H9 (cell line): ENCODE data around the gene SLCO3A1. TPM values are rescaled to one million over a fixed set of nuclear protein-coding genes. Genes with fewer than 3 reads are reported as not detected.

Source experiments
- DNase-seq: peaks from one replicate; pipeline ENCODE4 v3.0.0-alpha.2; 2017
- H2AFZ ChIP-seq: one replicate; pipeline ENCODE4 v1.6.1; 2013; ENCODE audit warnings: mild to moderate bottlenecking, low read length, control low read depth, moderate library complexity
- H2AK5ac ChIP-seq: 2 replicates; pipeline ENCODE4 v1.6.1; 2013; ENCODE audit warnings: low read length, control low read depth, mixed read lengths; ENCODE audit not compliant: insufficient read length
- H2BK120ac ChIP-seq: one replicate; pipeline ENCODE4 v1.6.1; 2013; ENCODE audit warnings: low read depth, mild to moderate bottlenecking, low read length, control low read depth, inconsistent platforms; ENCODE audit not compliant: poor library complexity, severe bottlenecking
- H2BK12ac ChIP-seq: 2 replicates; pipeline ENCODE4 v1.6.1; 2013; ENCODE audit warnings: low read length, control low read depth, mixed read lengths, low read depth; ENCODE audit not compliant: insufficient read length
- H2BK15ac ChIP-seq: 2 replicates; pipeline ENCODE4 v1.6.1; 2013; ENCODE audit warnings: low read depth, low read length, control low read depth
- H2BK20ac ChIP-seq: one replicate; pipeline ENCODE4 v1.6.1; 2013; ENCODE audit warnings: low read depth, mild to moderate bottlenecking, low read length, control low read depth, inconsistent platforms; ENCODE audit not compliant: poor library complexity, severe bottlenecking
- H2BK5ac ChIP-seq: 2 replicates; pipeline ENCODE4 v1.6.1; 2013; ENCODE audit warnings: low read length, control low read depth, mixed read lengths; ENCODE audit not compliant: insufficient read length
- H3K14ac ChIP-seq: 2 replicates; pipeline ENCODE4 v1.6.1; 2013; ENCODE audit warnings: low read length, control low read depth; ENCODE audit not compliant: insufficient read depth
- H3K18ac ChIP-seq: 2 replicates; pipeline ENCODE4 v1.6.1; 2013; ENCODE audit warnings: low read depth, mild to moderate bottlenecking, mixed read lengths, low read length, control low read depth; ENCODE audit not compliant: insufficient read length
- H3K23ac ChIP-seq: 2 replicates; pipeline ENCODE4 v1.6.1; 2013; ENCODE audit warnings: low read length, control low read depth, mixed read lengths, low read depth; ENCODE audit not compliant: insufficient read length
- H3K23me2 ChIP-seq: 2 replicates; pipeline ENCODE4 v1.6.1; 2013; ENCODE audit warnings: low read depth, mild to moderate bottlenecking, mixed read lengths, low read length, control low read depth; ENCODE audit not compliant: insufficient read length, poor library complexity, severe bottlenecking
- H3K27ac ChIP-seq: 2 replicates; pipeline ENCODE4 v1.5.1; 2013; ENCODE audit warnings: low read length, control low read depth, mixed read lengths, low read depth; ENCODE audit not compliant: insufficient read length
- H3K27me3 ChIP-seq: 2 replicates; pipeline ENCODE4 v1.6.1; 2013; ENCODE audit warnings: low read length, control low read depth, inconsistent platforms; ENCODE audit not compliant: insufficient read depth
- H3K4ac ChIP-seq: 2 replicates; pipeline ENCODE4 v1.6.1; 2013; ENCODE audit warnings: low read depth, mild to moderate bottlenecking, control low read depth, inconsistent platforms, low read length, moderate library complexity
- H3K4me1 ChIP-seq: 2 replicates; pipeline ENCODE4 v1.6.1; 2013; ENCODE audit warnings: low read length, control low read depth, inconsistent platforms; ENCODE audit not compliant: insufficient read depth
- H3K4me2 ChIP-seq: 2 replicates; pipeline ENCODE4 v1.6.1; 2013; ENCODE audit warnings: low read length, control low read depth, mixed read lengths; ENCODE audit not compliant: insufficient read length, insufficient read depth
- H3K56ac ChIP-seq: 2 replicates; pipeline ENCODE4 v1.6.1; 2013; ENCODE audit warnings: low read depth, mild to moderate bottlenecking, mixed read lengths, low read length, control low read depth; ENCODE audit not compliant: insufficient read length
- H3K79me1 ChIP-seq: 2 replicates; pipeline ENCODE4 v1.6.1; 2013; ENCODE audit warnings: low read depth, mild to moderate bottlenecking, moderate library complexity, low read length, control low read depth, inconsistent platforms; ENCODE audit not compliant: insufficient read depth, poor library complexity, severe bottlenecking
- H3K79me2 ChIP-seq: 2 replicates; pipeline ENCODE4 v1.6.1; 2013; ENCODE audit warnings: low read length, control low read depth, inconsistent platforms; ENCODE audit not compliant: insufficient read depth
- H3K9ac ChIP-seq: 2 replicates; pipeline ENCODE4 v1.6.1; 2013; ENCODE audit warnings: low read length, control low read depth, mixed read lengths; ENCODE audit not compliant: insufficient read length; ENCODE audit errors: extremely low read depth
- H3K9me3 ChIP-seq: one replicate; pipeline ENCODE4 v1.6.1; 2013; ENCODE audit warnings: low read depth, low read length, inconsistent platforms; ENCODE audit not compliant: control insufficient read depth
- H3T11ph ChIP-seq: one replicate; pipeline ENCODE4 v1.6.1; 2013; ENCODE audit warnings: mild to moderate bottlenecking, low read length, control low read depth, inconsistent platforms
- H4K20me1 ChIP-seq: one replicate; pipeline ENCODE4 v1.6.1; 2013; ENCODE audit not compliant: control insufficient read depth, insufficient read length, insufficient read depth
- H4K5ac ChIP-seq: 2 replicates; pipeline ENCODE4 v1.6.1; 2013; ENCODE audit warnings: low read depth, mild to moderate bottlenecking, mixed read lengths, low read length, control low read depth; ENCODE audit not compliant: insufficient read length
- H4K8ac ChIP-seq: replicated peaks from 2 replicates; pipeline ENCODE4 v1.6.1; 2013; ENCODE audit warnings: low read length, control low read depth, mixed read lengths, low read depth; ENCODE audit not compliant: insufficient read length
- H4K91ac ChIP-seq: 2 replicates; pipeline ENCODE4 v1.6.1; 2013; ENCODE audit warnings: low read depth, mild to moderate bottlenecking, moderate library complexity, mixed read lengths, low read length, control low read depth; ENCODE audit not compliant: insufficient read length
- H3K27ac Mint-ChIP-seq, 3 experiments: 2 replicates in 2 of 3; 3 replicates in 1 of 3; pipeline ENCODE4 v1.8.0; 2020 to 2021; ENCODE audit warnings: mixed read lengths in 3 of 3, mild to moderate bottlenecking in 1 of 3, moderate library complexity in 1 of 3
- H3K27me3 Mint-ChIP-seq: 2 replicates; pipeline ENCODE4 v1.8.0; 2021; ENCODE audit warnings: low read depth, mild to moderate bottlenecking, moderate library complexity, mixed read lengths
- H3K36me3 Mint-ChIP-seq, 3 experiments: 2 replicates in 2 of 3; 3 replicates in 1 of 3; pipeline ENCODE4 v1.8.0; 2020 to 2021; ENCODE audit warnings: low read depth in 3 of 3, mixed read lengths in 3 of 3; ENCODE audit not compliant: insufficient read depth in 1 of 3
- H3K4me1 Mint-ChIP-seq, 2 experiments: 2 replicates each; pipeline ENCODE4 v1.8.0; 2020; ENCODE audit warnings: mixed read lengths in 2 of 2
- H3K4me3 Mint-ChIP-seq, 2 experiments: 2 replicates in 1 of 2; 3 replicates in 1 of 2; pipeline ENCODE4 v1.8.0; 2020 to 2021; ENCODE audit warnings: mild to moderate bottlenecking in 2 of 2, mixed read lengths in 2 of 2, moderate library complexity in 1 of 2
- H3K9me3 Mint-ChIP-seq, 2 experiments: 2 replicates in 1 of 2; 3 replicates in 1 of 2; pipeline ENCODE4 v1.8.0; 2020; ENCODE audit warnings: mild to moderate bottlenecking in 2 of 2, mixed read lengths in 2 of 2, moderate library complexity in 1 of 2
- CTCF ChIP-seq: fragments of 200-600 bp; sonication (generic); conservative IDR thresholded peaks from 3 replicates; pipeline ENCODE4 v1.8.0; 2021; ENCODE audit warnings: antibody characterized with exemption, mild to moderate bottlenecking
- WGBS: extraction: QIAGEN DNeasy Blood & Tissue Kit; methylation state at CpG from one replicate; pipeline ENCODE4 v1.1.7; 2013; ENCODE audit warnings: missing lambda C conversion rate, low lambda C conversion rate, mixed read lengths; ENCODE audit not compliant: insufficient read length; ENCODE audit errors: extremely low coverage; 5-methylcytosine and 5-hydroxymethylcytosine counted together
- total RNA-seq: library from RNA; stranded (reverse); gene quantifications from 2 replicates; pipeline ENCODE4 v1.2.1, GENCODE V29; 2021

Gene SLCO3A1
- total RNA-seq, 1 experiment from 2014 or later = 9.4 TPM

GRCh38 chr15:92187975-92188374 lies 334.5 kb downstream of the SLCO3A1 start:
- no peak overlapping the region for H2BK15ac ChIP-seq
- H3K56ac ChIP-seq = no peak overlapping the region
- no CpG with 5 or more reads among the region's 4 CpGs for WGBS
- no peak overlapping the region for H3K4ac ChIP-seq
- no peaks in the 10 kb centered on the region for H3K23me2 ChIP-seq
- no peak overlapping the region for H3T11ph ChIP-seq
- H2BK5ac ChIP-seq = no peak overlapping the region
- H3K14ac ChIP-seq = no peak overlapping the region
- H3K79me2 ChIP-seq = no peaks in the 10 kb centered on the region
- H3K79me1 ChIP-seq = no peaks in the 10 kb centered on the region
- H3K9me3 Mint-ChIP-seq = no peaks in the 10 kb centered on the region
- no peak overlapping the region for H2BK120ac ChIP-seq
- H3K4me3 Mint-ChIP-seq = no peak overlapping the region
- no peak for DNase-seq
- H3K27ac Mint-ChIP-seq = no peak overlapping the region
- H3K9ac ChIP-seq = no peak overlapping the region
- H3K27ac ChIP-seq = no peak overlapping the region
- no peak overlapping the region for H4K5ac ChIP-seq
- no peak overlapping the region for H4K8ac ChIP-seq
- peaks cover 9 to 12% of the 10 kb centered on the region in 2 experiments for H3K4me1 Mint-ChIP-seq
- no peak overlapping the region for H2BK20ac ChIP-seq
- H2AK5ac ChIP-seq = no peak overlapping the region
- no peak overlapping the region for H2BK12ac ChIP-seq
- H4K20me1 ChIP-seq = no peaks in the 10 kb centered on the region
- no peaks in the 10 kb centered on the region for H3K4me1 ChIP-seq
- H4K91ac ChIP-seq = no peak overlapping the region
- H3K27me3 Mint-ChIP-seq = no peaks in the 10 kb centered on the region; the same call in 1 of the 2 replicates
- H2AFZ ChIP-seq = no peak overlapping the region
- no peak overlapping the region for H3K18ac ChIP-seq
- H3K9me3 ChIP-seq = no peaks in the 10 kb centered on the region
- no peak overlapping the region for H3K4me2 ChIP-seq
- no peak overlapping the region for H3K23ac ChIP-seq
- H3K27me3 ChIP-seq = no peaks in the 10 kb centered on the region
- H3K36me3 Mint-ChIP-seq = no peaks in the 10 kb centered on the region
- no peak for TF ChIP-seq CTCF
